K562 (cell line): Measurements from ENCODE around the gene IGF1R. TPM values are rescaled to one million over a fixed set of nuclear protein-coding genes. Genes with fewer than 3 reads are reported as not detected.

Experiments
- ATAC-seq: fragments of 200-7000 bp; cut with Tn5 transposase; 3 replicates; pipeline ENCODE4 v1.9.1; 2020; ENCODE audit warnings: moderate library complexity
- BruUV-seq: library from RNA; stranded (reverse); fragments of 400-500 nt; replicated peaks from 2 replicates; lab custom pipeline; 2021; lab: Mats Ljungman, UMichigan
- CTCF ChIA-PET: fragments of 300-600 bp; formaldehyde crosslinking; extraction: SDS; loops from one replicate; lab custom pipeline; 2021; ENCODE audit warnings: low intra/inter-chr PET ratio; lab: Yijun Ruan, JAX
- POLR2A ChIA-PET: fragments of 300-600, 350-650 bp; sonication (Branson Sonifier 250); formaldehyde crosslinking; extraction: SDS; loops from one replicate; lab custom pipeline; 2021; ENCODE audit warnings: antibody characterized with exemption, inconsistent platforms; lab: Yijun Ruan, JAX
- DNase-seq, 4 experiments: peaks; one replicate each; pipeline versions ENCODE4 v3.0.0 to v3.0.0-alpha.2; 2011 to 2018; ENCODE audit warnings: low spot score in 3 of 4, mixed read lengths in 3 of 4; ENCODE audit errors: extremely low read depth in 1 of 4
- FAIRE-seq: peaks from 2 replicates; lab custom pipeline; 2011; peaks lifted over from hg19 to GRCh38; lab: Jason Lieb, UNC
- H2AFZ ChIP-seq: 2 replicates; pipeline ENCODE4 v1.6.0; 2011; ENCODE audit warnings: low read depth, low read length, control low read depth, inconsistent platforms
- H3K27ac ChIP-seq: fragments of 200-600 bp; 3 replicates; pipeline ENCODE4 v1.8.0; 2011; ENCODE audit warnings: low read depth, mild to moderate bottlenecking, control low read depth, inconsistent platforms, low read length, moderate library complexity, mixed read lengths; ENCODE audit errors: extremely low read depth
- H3K27me3 ChIP-seq, 2 experiments: fragments of 300-600 bp in 1 of 2; 2 replicates in 1 of 2; 3 replicates in 1 of 2; pipeline versions ENCODE4 v1.6.0 to v1.8.0; 2011; ENCODE audit warnings: inconsistent platforms in 2 of 2, low read length in 2 of 2, mild to moderate bottlenecking in 1 of 2, mixed read lengths in 1 of 2, moderate library complexity in 1 of 2; ENCODE audit not compliant: control insufficient read depth in 2 of 2, insufficient read depth in 2 of 2
- H3K36me3 ChIP-seq: fragments of 300-600 bp; 3 replicates; pipeline ENCODE4 v1.8.0; 2011; ENCODE audit warnings: mild to moderate bottlenecking, low read length, inconsistent platforms; ENCODE audit not compliant: control insufficient read depth, insufficient read depth
- H3K4me1 ChIP-seq, 2 experiments: fragments of 200-600 bp in 1 of 2; replicated peaks in 1 of 2; 2 replicates in 1 of 2; 3 replicates in 1 of 2; pipeline versions ENCODE4 v1.5.1 to v1.8.0; 2011; ENCODE audit warnings: inconsistent platforms in 2 of 2, low read length in 2 of 2, mild to moderate bottlenecking in 1 of 2, mixed read lengths in 1 of 2, moderate library complexity in 1 of 2; ENCODE audit not compliant: control insufficient read depth in 2 of 2, insufficient read depth in 2 of 2
- H3K4me2 ChIP-seq: 2 replicates; pipeline ENCODE4 v1.6.1; 2011; ENCODE audit warnings: low read length, control low read depth, inconsistent platforms, mixed read lengths; ENCODE audit not compliant: insufficient read depth
- H3K4me3 ChIP-seq: fragments of 200-600 bp; sonication (generic), shearing (Covaris generic); 2 replicates; pipeline ENCODE4 v1.5.1; 2016; ENCODE audit warnings: control low read depth, inconsistent platforms
- H3K79me2 ChIP-seq: fragments of 200-600 bp; 3 replicates; pipeline ENCODE4 v1.8.0; 2011; ENCODE audit warnings: low read length, inconsistent platforms; ENCODE audit not compliant: control insufficient read depth, insufficient read depth
- H3K9ac ChIP-seq, 2 experiments: 2 replicates each; pipeline versions ENCODE4 v1.6.0 to v1.6.1; 2011; ENCODE audit warnings: low read depth in 2 of 2, low read length in 2 of 2, control low read depth in 1 of 2, inconsistent platforms in 1 of 2, mild to moderate bottlenecking in 1 of 2, mixed read lengths in 1 of 2; ENCODE audit not compliant: insufficient read depth in 1 of 2
- H3K9me1 ChIP-seq: one replicate; pipeline ENCODE4 v1.6.0; 2011; ENCODE audit warnings: inconsistent platforms, mild to moderate bottlenecking, low read length, moderate library complexity; ENCODE audit not compliant: control insufficient read depth, insufficient read depth
- H3K9me3 ChIP-seq: replicated peaks from 2 replicates; pipeline ENCODE4 v1.5.1; 2011; ENCODE audit warnings: low read depth, low read length, inconsistent platforms; ENCODE audit not compliant: control insufficient read depth, insufficient read depth
- H4K20me1 ChIP-seq: replicated peaks from 2 replicates; pipeline ENCODE4 v1.6.1; 2011; ENCODE audit warnings: low read length, inconsistent platforms, mixed read lengths; ENCODE audit not compliant: control insufficient read depth, insufficient read depth
- BHLHE40 ChIP-seq: IDR thresholded peaks from 2 replicates; pipeline ENCODE4 v1.6.1; 2011; ENCODE audit warnings: low read length, improper control_type of control experiment
- BMI1 ChIP-seq: fragments of 150-350 bp; IDR thresholded peaks from 2 replicates; pipeline ENCODE4 v1.6.1; 2014; ENCODE audit warnings: low read length
- CBFB ChIP-seq: sonication (generic); formaldehyde crosslinking; IDR thresholded peaks from 2 replicates; pipeline ENCODE4 v1.4.0; 2020; ENCODE audit warnings: mild to moderate bottlenecking, missing genetic modification reagents
- CBX2 ChIP-seq: fragments of 200-600 bp; sonication (generic); IDR thresholded peaks from one replicate; pipeline ENCODE4 v1.6.1; 2012; ENCODE audit warnings: mild to moderate bottlenecking, low read length, inconsistent platforms; ENCODE audit not compliant: insufficient read depth, poor library complexity, severe bottlenecking
- CREBBP ChIP-seq: IDR thresholded peaks from one replicate; pipeline ENCODE4 v1.6.1; 2012; ENCODE audit warnings: low read depth, mild to moderate bottlenecking, control low read depth, inconsistent platforms, low read length
- E2F8 ChIP-seq: fragments of 450-650 bp; IDR thresholded peaks from 2 replicates; pipeline ENCODE4 v1.7.1; 2018; ENCODE audit warnings: mild to moderate bottlenecking, low read depth; ENCODE audit not compliant: partially characterized antibody
- FOXJ2 ChIP-seq: fragments of 200-800 bp; sonication (Bioruptor generic); IDR thresholded peaks from 2 replicates; pipeline ENCODE4 v1.6.1; 2016; ENCODE audit warnings: missing genetic modification characterization, missing compliant biosample characterization
- HDAC2 ChIP-seq: fragments of 450-650 bp; IDR thresholded peaks from 2 replicates; pipeline ENCODE4 v1.6.1; 2016; ENCODE audit warnings: mild to moderate bottlenecking
- HMBOX1 ChIP-seq: sonication (generic); IDR thresholded peaks from 2 replicates; pipeline ENCODE4 v1.6.1; 2016
- HMGN3 ChIP-seq: IDR thresholded peaks from 2 replicates; pipeline ENCODE4 v1.6.1; 2011; ENCODE audit warnings: borderline replicate concordance, low read depth, mild to moderate bottlenecking, mixed read lengths, low read length; ENCODE audit not compliant: insufficient read length; ENCODE audit errors: extremely low read depth
- ILF3 ChIP-seq: fragments of 450-650 bp; IDR thresholded peaks from 2 replicates; pipeline ENCODE4 v1.6.1; 2018; ENCODE audit warnings: antibody characterized with exemption, mild to moderate bottlenecking, moderate library complexity, borderline replicate concordance
- MECOM ChIP-seq: fragments of 250-450 bp; sonication (Bioruptor Pico); IDR thresholded peaks from 2 replicates; pipeline ENCODE4 v1.8.0; 2022; ENCODE audit warnings: inconsistent platforms
- NRF1 ChIP-seq, 2 experiments: fragments of 450-650 bp; IDR thresholded peaks in 1 of 2; conservative IDR thresholded peaks in 1 of 2; 2 replicates each; pipeline ENCODE4 v1.6.1; 2014; ENCODE audit warnings: mild to moderate bottlenecking in 2 of 2
- SRSF1 ChIP-seq: fragments of 200-400 bp; formaldehyde crosslinking; IDR thresholded peaks from 2 replicates; pipeline ENCODE4 v1.6.1; 2017; ENCODE audit warnings: mild to moderate bottlenecking, low read depth, low read length, moderate library complexity
- STAT5A ChIP-seq: IDR thresholded peaks from 2 replicates; pipeline ENCODE4 v1.6.1; 2012; ENCODE audit warnings: low read length, inconsistent platforms, borderline replicate concordance
- TCF3 ChIP-seq: sonication (generic); formaldehyde crosslinking; IDR thresholded peaks from 2 replicates; pipeline ENCODE4 v1.4.0; 2020; ENCODE audit warnings: mild to moderate bottlenecking, missing genetic modification reagents
- XRCC3 ChIP-seq: fragments of 450-650 bp; IDR thresholded peaks from 2 replicates; pipeline ENCODE4 v1.6.1; 2017; ENCODE audit warnings: mild to moderate bottlenecking, moderate library complexity
- ZNF436 ChIP-seq: fragments of 250-450, 450-650 bp; sonication (Bioruptor Pico); formaldehyde crosslinking; IDR thresholded peaks from 2 replicates; pipeline ENCODE4 v1.7.0; 2020; ENCODE audit warnings: mild to moderate bottlenecking
- WGBS: fragments of 100-300 bp; shearing (Covaris generic); methylation state at CpG from one replicate; pipeline ENCODE4 v1.1.6; 2016; ENCODE audit warnings: low coverage, mixed read lengths; ENCODE audit not compliant: insufficient coverage; ENCODE audit errors: missing lambda C conversion rate; 5-methylcytosine and 5-hydroxymethylcytosine counted together
- in situ Hi-C: fragments of 300-500 bp; cut with MboI; formaldehyde crosslinking; loops from 4 replicates; pipeline ENCODE4 v1.15.0; 2018; ENCODE audit warnings: inconsistent platforms, mixed read lengths
- intact Hi-C: fragments of 100-400 bp; cut with micrococcal nuclease; formaldehyde crosslinking; loops from 2 replicates; pipeline ENCODE4 v1.14.2; 2022
- polyA plus RNA-seq, 8 experiments: library from polyadenylated mRNA; depleted of rRNA in 4 of 8; stranded (reverse) in 5 of 8; unstranded in 3 of 8; fragments of >200 nt; fragmentation: Nextera tagmentation in 2 of 8; fragmentation: Illumina TruSeq in 1 of 8; extraction: Ambion mirVana in 2 of 8; extraction: Trizol in 1 of 8; gene quantifications; 2 replicates each; pipeline versions ENCODE4 v1.2.1 to v1.2.3, GENCODE V29; 2011 to 2014; ENCODE audit warnings: inconsistent platforms in 1 of 8, missing spikeins in 1 of 8
- total RNA-seq, 7 experiments: library from RNA; depleted of rRNA in 6 of 7; stranded (reverse); fragments of >200 nt in 6 of 7; fragmentation: Illumina TruSeq in 2 of 7; extraction: Trizol in 2 of 7; gene quantifications; 2 replicates each; pipeline versions ENCODE4 v1.2.1 to v1.2.3, GENCODE V29; 2011 to 2021; ENCODE audit warnings: low replicate concordance in 1 of 7
- TF ChIP-seq, protein P1 (sequence below): fragments of 250-450 bp; sonication (Bioruptor Pico); IDR thresholded peaks from 2 replicates; pipeline ENCODE4 v1.8.0; 2022; ENCODE audit warnings: inconsistent platforms, mild to moderate bottlenecking, moderate library complexity, borderline replicate concordance

Gene IGF1R
- total and polyA plus RNA-seq, 9 of the 15 experiments (the other 6 are each of a cell fraction or from before 2014, with no cell fraction given): 0.35 to 8.0 (median 1.6) TPM

- TF ChIP-seq STAT5A (no peak), HMBOX1 (no peak), BMI1 (no peak), HMGN3 (no peak), BHLHE40 (no peak), CBX2 (no peak), FOXJ2 (no peak)
- TF ChIP-seq, protein P1, sequence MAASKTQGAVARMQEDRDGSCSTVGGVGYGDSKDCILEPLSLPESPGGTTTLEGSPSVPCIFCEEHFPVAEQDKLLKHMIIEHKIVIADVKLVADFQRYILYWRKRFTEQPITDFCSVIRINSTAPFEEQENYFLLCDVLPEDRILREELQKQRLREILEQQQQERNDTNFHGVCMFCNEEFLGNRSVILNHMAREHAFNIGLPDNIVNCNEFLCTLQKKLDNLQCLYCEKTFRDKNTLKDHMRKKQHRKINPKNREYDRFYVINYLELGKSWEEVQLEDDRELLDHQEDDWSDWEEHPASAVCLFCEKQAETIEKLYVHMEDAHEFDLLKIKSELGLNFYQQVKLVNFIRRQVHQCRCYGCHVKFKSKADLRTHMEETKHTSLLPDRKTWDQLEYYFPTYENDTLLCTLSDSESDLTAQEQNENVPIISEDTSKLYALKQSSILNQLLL (CRISPR knock-in tag): no peak
Observed at GRCh38 chr15:98967916-98968315, 319.6 kb downstream of the IGF1R start (continued).

- TF ChIP-seq ILF3 (no peak), MECOM (CRISPR knock-in tag) (no peak), SRSF1 (no peak), CBFB (CRISPR knock-in tag) (no peak), FOXJ2 (no peak), E2F8 (no peak), ZNF436 (CRISPR knock-in tag) (no peak), TCF3 (no peak), CREBBP (no peak), XRCC3 (no peak), NRF1 (conservative IDR thresholded peaks at IDR 0.05 in 1 of 2, IDR thresholded peaks at IDR 0.05 in 1 of 2) (no peak), HDAC2 (no peak)
- Histone ChIP-seq H3K79me2 (no peaks in the 10 kb centered on the region), H4K20me1 (0 out of 2 replicates have a peak, but pooled peaks cover 3% of the 10 kb centered on the region), H3K9ac (no peak overlapping the region), H3K4me3 (no peak overlapping the region), H3K4me2 (no peak overlapping the region), H3K27me3 (peaks cover 35 to 39% of the 10 kb centered on the region in 2 experiments), H3K9me3 (no peaks in the 10 kb centered on the region), H3K4me1 (peaks cover 0 to 4% of the 10 kb centered on the region in 2 experiments; a peak in 2 of 5 replicates), H3K27ac (no peak overlapping the region), H2AFZ (no peak overlapping the region), H3K9me1 (no peaks in the 10 kb centered on the region), H3K36me3 (no peaks in the 10 kb centered on the region)
- intact Hi-C loops (no loop called here), in situ Hi-C loops (no loop called here)
- ChIA-PET CTCF (no interaction called here), POLR2A (interaction anchor here (0.6 kb wide), 1 partner anchor 958 kb away, joined by 3 read pairs; no protein-coding TSS in a partner anchor)
- FAIRE-seq: no peak
- WGBS: 2% methylated on average over 10 of the region's 10 CpGs
- ATAC-seq: no peak
- BruUV-seq: no TSS peak
- no peak for DNase-seq
Observed at GRCh38 chr15:98968576-98968975, 320.2 kb downstream of the IGF1R start.
